HEK293 (cell line): ENCODE results near the gene C17orf58.
A peak's percentile ranks its signal among the peaks of the same experiment; 100 is the strongest.

Experiments
- CTCF ChIA-PET: fragments of 350-600 bp; formaldehyde crosslinking; extraction: SDS; loops from one replicate; lab custom pipeline; 2021; ENCODE audit warnings: antibody characterized with exemption; lab: Yijun Ruan, JAX
- POLR2A ChIA-PET: fragments of 300-600 bp; formaldehyde crosslinking; extraction: SDS; loops from one replicate; lab custom pipeline; 2020; ENCODE audit warnings: antibody characterized with exemption, inconsistent platforms; lab: Yijun Ruan, JAX
- H3K27ac ChIP-seq: fragments of 200-500 bp; sonication (Bioruptor generic); 2 replicates; pipeline ENCODE4 v1.5.1; 2014; ENCODE audit warnings: low read depth, low read length, control low read depth, inconsistent platforms; ENCODE audit errors: extremely low read depth
- H3K36me3 ChIP-seq, 2 experiments: fragments of 200-500 bp in 1 of 2; sonication (Bioruptor generic) in 1 of 2; 1 replicate in 1 of 2; 2 replicates in 1 of 2; pipeline ENCODE4 v1.5.1; 2014 to 2017; ENCODE audit warnings: inconsistent platforms in 2 of 2, low read length in 2 of 2; ENCODE audit not compliant: control insufficient read depth in 2 of 2, insufficient read depth in 1 of 2
- H3K4me1 ChIP-seq: fragments of 200-500 bp; sonication (Bioruptor generic); 2 replicates; pipeline ENCODE4 v1.5.1; 2014; ENCODE audit warnings: mild to moderate bottlenecking, low read length, inconsistent platforms; ENCODE audit not compliant: control insufficient read depth, insufficient read depth
- H3K4me3 ChIP-seq: 2 replicates; pipeline ENCODE4 v1.5.1; 2011; ENCODE audit warnings: low read depth, mild to moderate bottlenecking, control low read depth, low read length, moderate library complexity
- H3K9me3 ChIP-seq: fragments of 200-500 bp; sonication (Bioruptor generic); 2 replicates; pipeline ENCODE4 v1.5.1; 2014; ENCODE audit warnings: low read depth, low read length, inconsistent platforms; ENCODE audit not compliant: control insufficient read depth, insufficient read depth
- FEZF1 ChIP-seq: fragments of 450-650 bp; formaldehyde crosslinking; IDR thresholded peaks from 2 replicates; pipeline ENCODE4 v1.5.1; 2016; ENCODE audit warnings: missing biosample characterization, missing genetic modification characterization
- GLI4 ChIP-seq: fragments of 450-650 bp; formaldehyde crosslinking; IDR thresholded peaks from 2 replicates; pipeline ENCODE4 v1.5.1; 2016; ENCODE audit warnings: missing biosample characterization, missing genetic modification characterization
- OSR2 ChIP-seq: fragments of 450-650 bp; formaldehyde crosslinking; IDR thresholded peaks from 2 replicates; pipeline ENCODE4 v1.5.1; 2016; ENCODE audit warnings: missing biosample characterization, missing genetic modification characterization
- PRDM1 ChIP-seq: fragments of 450-650 bp; formaldehyde crosslinking; IDR thresholded peaks from 2 replicates; pipeline ENCODE4; 2016; ENCODE audit warnings: missing biosample characterization, missing genetic modification characterization
- RBAK ChIP-seq: fragments of 450-650 bp; formaldehyde crosslinking; IDR thresholded peaks from 2 replicates; pipeline ENCODE4 v1.5.1; 2016; ENCODE audit warnings: missing biosample characterization, missing genetic modification characterization
- SCRT1 ChIP-seq: fragments of 450-650 bp; formaldehyde crosslinking; IDR thresholded peaks from 2 replicates; pipeline ENCODE4 v1.5.1; 2016; ENCODE audit warnings: missing biosample characterization, missing genetic modification characterization, borderline replicate concordance
- SP2 ChIP-seq: fragments of 450-650 bp; formaldehyde crosslinking; IDR thresholded peaks from 2 replicates; pipeline ENCODE4 v1.5.1; 2016; ENCODE audit warnings: missing biosample characterization, missing genetic modification characterization
- SP3 ChIP-seq: fragments of 450-650 bp; formaldehyde crosslinking; IDR thresholded peaks from 2 replicates; pipeline ENCODE4 v1.5.1; 2016; ENCODE audit warnings: missing biosample characterization, missing genetic modification characterization
- SP7 ChIP-seq: fragments of 450-650 bp; formaldehyde crosslinking; IDR thresholded peaks from 2 replicates; pipeline ENCODE4 v1.5.1; 2016; ENCODE audit warnings: missing biosample characterization, missing genetic modification characterization
- TCF7L2 ChIP-seq: IDR thresholded peaks from 2 replicates; pipeline ENCODE4 v1.6.1; 2011; ENCODE audit warnings: low read depth, mild to moderate bottlenecking, inconsistent platforms, low read length, moderate library complexity, borderline replicate concordance
- ZBTB20 ChIP-seq: fragments of 450-650 bp; formaldehyde crosslinking; IDR thresholded peaks from 2 replicates; pipeline ENCODE4 v1.5.1; 2016; ENCODE audit warnings: missing biosample characterization, missing genetic modification characterization
- ZBTB48 ChIP-seq: fragments of 450-650 bp; formaldehyde crosslinking; IDR thresholded peaks from 2 replicates; pipeline ENCODE4 v1.5.1; 2016; ENCODE audit warnings: missing biosample characterization, missing genetic modification characterization
- ZBTB8A ChIP-seq: fragments of 450-650 bp; formaldehyde crosslinking; IDR thresholded peaks from 2 replicates; pipeline ENCODE4 v1.5.1; 2016; ENCODE audit warnings: missing biosample characterization, missing genetic modification characterization
- ZNF10 ChIP-seq: fragments of 450-650 bp; formaldehyde crosslinking; IDR thresholded peaks from 2 replicates; pipeline ENCODE4 v1.5.1; 2017; ENCODE audit warnings: missing biosample characterization, missing genetic modification characterization
- ZNF211 ChIP-seq: fragments of 450-650 bp; formaldehyde crosslinking; IDR thresholded peaks from 2 replicates; pipeline ENCODE4 v1.5.1; 2016; ENCODE audit warnings: low read depth, missing biosample characterization, missing genetic modification characterization
- ZNF274 ChIP-seq, 2 experiments: fragments of 200-500 bp in 1 of 2; fragments of 450-650 bp in 1 of 2; sonication (Bioruptor generic) in 1 of 2; formaldehyde crosslinking in 1 of 2; IDR thresholded peaks; 2 replicates each; pipeline versions ENCODE4 v1.5.1 to v1.6.1; 2014 to 2016; ENCODE audit warnings: borderline replicate concordance in 1 of 2, inconsistent platforms in 1 of 2, low read length in 1 of 2, missing biosample characterization in 1 of 2, missing genetic modification characterization in 1 of 2
- ZNF335 ChIP-seq: fragments of 450-650 bp; formaldehyde crosslinking; conservative IDR thresholded peaks from 2 replicates; pipeline ENCODE4 v1.5.1; 2016; ENCODE audit warnings: missing biosample characterization, missing genetic modification characterization
- ZNF341 ChIP-seq: fragments of 450-650 bp; formaldehyde crosslinking; IDR thresholded peaks from 2 replicates; pipeline ENCODE4; 2016; ENCODE audit warnings: low read depth, missing biosample characterization, missing genetic modification characterization
- ZNF510 ChIP-seq: fragments of 450-650 bp; formaldehyde crosslinking; IDR thresholded peaks from 2 replicates; pipeline ENCODE4 v1.5.1; 2018; ENCODE audit warnings: mild to moderate bottlenecking, missing genetic modification characterization, missing biosample characterization; ENCODE audit not compliant: insufficient replicate concordance
- ZNF530 ChIP-seq: fragments of 450-650 bp; formaldehyde crosslinking; IDR thresholded peaks from 2 replicates; pipeline ENCODE4 v1.5.1; 2016; ENCODE audit warnings: low read depth, missing biosample characterization, missing genetic modification characterization
- ZNF544 ChIP-seq: fragments of 450-650 bp; formaldehyde crosslinking; IDR thresholded peaks from 2 replicates; pipeline ENCODE4 v1.5.0; 2017; ENCODE audit warnings: missing biosample characterization, missing genetic modification characterization
- ZNF561 ChIP-seq: fragments of 450-650 bp; IDR thresholded peaks from 2 replicates; pipeline ENCODE4 v1.5.1; 2018; ENCODE audit warnings: missing biosample characterization, missing genetic modification characterization, borderline replicate concordance
- ZNF585B ChIP-seq: fragments of 450-650 bp; formaldehyde crosslinking; IDR thresholded peaks from 2 replicates; pipeline ENCODE4 v1.5.1; 2016; ENCODE audit warnings: missing biosample characterization, missing genetic modification characterization
- ZNF629 ChIP-seq: fragments of 450-650 bp; formaldehyde crosslinking; IDR thresholded peaks from 2 replicates; pipeline ENCODE4 v1.5.1; 2017; ENCODE audit warnings: missing biosample characterization, missing genetic modification characterization
- ZNF677 ChIP-seq: fragments of 450-650 bp; IDR thresholded peaks from 2 replicates; pipeline ENCODE4 v1.5.0; 2018; ENCODE audit warnings: missing biosample characterization, mild to moderate bottlenecking, missing genetic modification characterization, moderate library complexity
- ZNF843 ChIP-seq: fragments of 450-650 bp; formaldehyde crosslinking; IDR thresholded peaks from 2 replicates; pipeline ENCODE4 v1.5.1; 2016; ENCODE audit warnings: missing biosample characterization, missing genetic modification characterization
- ZSCAN16 ChIP-seq: fragments of 450-650 bp; formaldehyde crosslinking; IDR thresholded peaks from 2 replicates; pipeline ENCODE4 v1.5.1; 2016; ENCODE audit warnings: missing biosample characterization, missing genetic modification characterization
- ZSCAN23 ChIP-seq: fragments of 450-650 bp; formaldehyde crosslinking; IDR thresholded peaks from 2 replicates; pipeline ENCODE4 v1.5.1; 2016; ENCODE audit warnings: missing biosample characterization, missing genetic modification characterization
- ZSCAN30 ChIP-seq: fragments of 450-650 bp; IDR thresholded peaks from 2 replicates; pipeline ENCODE4 v1.5.1; 2018; ENCODE audit warnings: missing biosample characterization, mild to moderate bottlenecking, missing genetic modification characterization, moderate library complexity
- TF ChIP-seq, protein P1 (sequence below): fragments of 450-650 bp; formaldehyde crosslinking; conservative IDR thresholded peaks from 2 replicates; pipeline ENCODE4 v1.5.1; 2016; ENCODE audit warnings: low read depth, missing biosample characterization, missing genetic modification characterization
- TF ChIP-seq, protein P2 (sequence below): fragments of 450-650 bp; formaldehyde crosslinking; IDR thresholded peaks from 2 replicates; pipeline ENCODE4 v1.5.1; 2017; ENCODE audit warnings: missing biosample characterization, missing genetic modification characterization

C17orf58 gene

DNA sequence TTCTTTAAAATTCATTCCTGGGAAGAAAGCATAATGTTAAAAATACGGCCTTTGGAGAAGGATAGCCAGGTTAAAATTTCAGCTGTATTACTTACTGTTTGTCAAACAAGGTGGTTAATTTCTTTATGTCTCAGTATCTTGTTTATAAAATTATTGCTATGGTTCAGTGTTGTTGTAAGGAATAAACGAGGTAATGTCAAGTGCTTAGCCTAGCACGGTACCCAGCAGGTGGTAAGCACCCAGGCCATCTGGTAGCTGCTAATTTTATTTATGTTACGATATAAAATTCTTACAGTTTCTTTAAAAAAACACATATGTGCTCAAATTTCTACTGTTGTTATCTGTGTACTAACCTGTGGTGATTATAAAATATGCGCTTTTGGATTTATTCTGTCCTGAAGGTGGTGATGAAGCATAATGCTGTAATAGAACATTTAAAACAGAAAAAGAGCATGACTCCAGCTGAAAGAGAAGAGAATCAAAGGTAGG, 48.9 kb downstream of the C17orf58 start:
- Histone ChIP-seq H3K36me3 (peaks cover 72 to 92% of the 10 kb centered on the region in 2 experiments), H3K4me1 (no peaks in the 10 kb centered on the region), H3K27ac (no peak overlapping the region), H3K9me3 (no peaks in the 10 kb centered on the region), H3K4me3 (no peak overlapping the region)
- ChIA-PET CTCF (interaction anchor here (1.1 to 2.1 kb wide), 2 partner anchors 8 to 12 kb away, joined by 3 to 13 read pairs; no protein-coding TSS in a partner anchor), POLR2A (interaction anchor here (0.5 kb wide), 1 partner anchor 30 kb away, joined by 3 read pairs; no protein-coding TSS in a partner anchor)
- TF ChIP-seq ZNF544 (tag by site-specific recombination) = no peak
- no peak for TF ChIP-seq ZNF510
- no peak for TF ChIP-seq ZNF274 (IDR thresholded peaks at IDR 0.05; ENCODE audit: low read length)
- TF ChIP-seq ZNF274 (tag by site-specific recombination; IDR thresholded peaks at IDR 0.05; ENCODE audit: borderline replicate concordance) = no peak
- no peak for TF ChIP-seq SP2 (tag by site-specific recombination)
- TF ChIP-seq ZNF677 = no peak
- TF ChIP-seq, protein P1, sequence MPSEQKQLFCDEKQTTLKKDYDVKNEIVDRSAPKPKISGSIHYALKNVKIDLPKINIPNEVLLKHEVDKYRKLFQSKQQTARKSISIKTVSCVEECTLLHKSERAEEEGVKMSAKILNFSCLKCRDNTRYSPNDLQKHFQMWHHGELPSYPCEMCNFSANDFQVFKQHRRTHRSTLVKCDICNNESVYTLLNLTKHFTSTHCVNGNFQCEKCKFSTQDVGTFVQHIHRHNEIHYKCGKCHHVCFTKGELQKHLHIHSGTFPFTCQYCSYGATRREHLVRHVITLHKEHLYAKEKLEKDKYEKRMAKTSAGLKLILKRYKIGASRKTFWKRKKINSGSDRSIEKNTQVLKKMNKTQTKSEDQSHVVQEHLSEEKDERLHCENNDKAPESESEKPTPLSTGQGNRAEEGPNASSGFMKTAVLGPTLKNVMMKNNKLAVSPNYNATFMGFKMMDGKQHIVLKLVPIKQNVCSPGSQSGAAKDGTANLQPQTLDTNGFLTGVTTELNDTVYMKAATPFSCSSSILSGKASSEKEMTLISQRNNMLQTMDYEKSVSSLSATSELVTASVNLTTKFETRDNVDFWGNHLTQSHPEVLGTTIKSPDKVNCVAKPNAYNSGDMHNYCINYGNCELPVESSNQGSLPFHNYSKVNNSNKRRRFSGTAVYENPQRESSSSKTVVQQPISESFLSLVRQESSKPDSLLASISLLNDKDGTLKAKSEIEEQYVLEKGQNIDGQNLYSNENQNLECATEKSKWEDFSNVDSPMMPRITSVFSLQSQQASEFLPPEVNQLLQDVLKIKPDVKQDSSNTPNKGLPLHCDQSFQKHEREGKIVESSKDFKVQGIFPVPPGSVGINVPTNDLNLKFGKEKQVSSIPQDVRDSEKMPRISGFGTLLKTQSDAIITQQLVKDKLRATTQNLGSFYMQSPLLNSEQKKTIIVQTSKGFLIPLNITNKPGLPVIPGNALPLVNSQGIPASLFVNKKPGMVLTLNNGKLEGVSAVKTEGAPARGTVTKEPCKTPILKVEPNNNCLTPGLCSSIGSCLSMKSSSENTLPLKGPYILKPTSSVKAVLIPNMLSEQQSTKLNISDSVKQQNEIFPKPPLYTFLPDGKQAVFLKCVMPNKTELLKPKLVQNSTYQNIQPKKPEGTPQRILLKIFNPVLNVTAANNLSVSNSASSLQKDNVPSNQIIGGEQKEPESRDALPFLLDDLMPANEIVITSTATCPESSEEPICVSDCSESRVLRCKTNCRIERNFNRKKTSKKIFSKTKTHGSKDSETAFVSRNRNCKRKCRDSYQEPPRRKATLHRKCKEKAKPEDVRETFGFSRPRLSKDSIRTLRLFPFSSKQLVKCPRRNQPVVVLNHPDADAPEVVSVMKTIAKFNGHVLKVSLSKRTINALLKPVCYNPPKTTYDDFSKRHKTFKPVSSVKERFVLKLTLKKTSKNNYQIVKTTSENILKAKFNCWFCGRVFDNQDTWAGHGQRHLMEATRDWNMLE (tag by site-specific recombination) = no peak
- TF ChIP-seq ZSCAN23 (tag by site-specific recombination) = no peak
- TF ChIP-seq ZBTB20 (tag by site-specific recombination) = no peak
- TF ChIP-seq SCRT1 (tag by site-specific recombination) = peak; percentile 49; the same call in 1 of the 2 replicates
- TF ChIP-seq, protein P2, sequence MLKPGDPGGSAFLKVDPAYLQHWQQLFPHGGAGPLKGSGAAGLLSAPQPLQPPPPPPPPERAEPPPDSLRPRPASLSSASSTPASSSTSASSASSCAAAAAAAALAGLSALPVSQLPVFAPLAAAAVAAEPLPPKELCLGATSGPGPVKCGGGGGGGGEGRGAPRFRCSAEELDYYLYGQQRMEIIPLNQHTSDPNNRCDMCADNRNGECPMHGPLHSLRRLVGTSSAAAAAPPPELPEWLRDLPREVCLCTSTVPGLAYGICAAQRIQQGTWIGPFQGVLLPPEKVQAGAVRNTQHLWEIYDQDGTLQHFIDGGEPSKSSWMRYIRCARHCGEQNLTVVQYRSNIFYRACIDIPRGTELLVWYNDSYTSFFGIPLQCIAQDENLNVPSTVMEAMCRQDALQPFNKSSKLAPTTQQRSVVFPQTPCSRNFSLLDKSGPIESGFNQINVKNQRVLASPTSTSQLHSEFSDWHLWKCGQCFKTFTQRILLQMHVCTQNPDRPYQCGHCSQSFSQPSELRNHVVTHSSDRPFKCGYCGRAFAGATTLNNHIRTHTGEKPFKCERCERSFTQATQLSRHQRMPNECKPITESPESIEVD (tag by site-specific recombination) = peak; percentile 86
- TF ChIP-seq TCF7L2 = no peak
- no peak for TF ChIP-seq ZNF629 (tag by site-specific recombination)
- no peak for TF ChIP-seq SP7 (tag by site-specific recombination)
- TF ChIP-seq OSR2 = peak; percentile 60; the same call in 1 of the 2 replicates
- no peak for TF ChIP-seq ZNF561 (tag by site-specific recombination)
- no peak for TF ChIP-seq ZSCAN30 (tag by site-specific recombination)
- no peak for TF ChIP-seq ZNF335 (tag by site-specific recombination)
- TF ChIP-seq ZNF10 (tag by site-specific recombination) = 0 out of 2 replicates have a peak, but pooled peaks have one; percentile 11
- TF ChIP-seq FEZF1 = peak; percentile 56
- no peak for TF ChIP-seq PRDM1
- no peak for TF ChIP-seq ZNF585B
- TF ChIP-seq ZNF843 (tag by site-specific recombination) = peak; percentile 74
- no peak for TF ChIP-seq SP3 (tag by site-specific recombination)
- no peak for TF ChIP-seq GLI4 (tag by site-specific recombination)
- no peak for TF ChIP-seq ZNF530 (tag by site-specific recombination)
- TF ChIP-seq ZBTB48 (tag by site-specific recombination) = no peak
- TF ChIP-seq ZSCAN16 (tag by site-specific recombination) = no peak
- no peak for TF ChIP-seq ZNF211
- no peak for TF ChIP-seq RBAK (tag by site-specific recombination)
- 0 out of 2 replicates have a peak, but pooled peaks have one; percentile 25 for TF ChIP-seq ZBTB8A (tag by site-specific recombination)
- TF ChIP-seq ZNF341 (tag by site-specific recombination) = no peak
